HepG2 (cell line): ENCODE measurements around the gene CLDN9. TPM values are rescaled to one million over a fixed set of nuclear protein-coding genes. Genes with fewer than 3 reads are reported as not detected.

Experiments used
- MZF1 ChIP-seq: sonication (generic); formaldehyde crosslinking; IDR thresholded peaks from 2 replicates; pipeline ENCODE4 v1.8.1; 2023; ENCODE audit warnings: mild to moderate bottlenecking, missing genetic modification reagents, borderline replicate concordance
- SALL2 ChIP-seq: sonication (generic); formaldehyde crosslinking; IDR thresholded peaks from 2 replicates; pipeline ENCODE4 v1.8.1; 2023; ENCODE audit warnings: mild to moderate bottlenecking, missing genetic modification reagents, inconsistent platforms
- SMAD9 ChIP-seq: sonication (generic); formaldehyde crosslinking; IDR thresholded peaks from 2 replicates; pipeline ENCODE4 v1.5.1; 2020; ENCODE audit warnings: mild to moderate bottlenecking, missing genetic modification reagents
- TCF12 ChIP-seq, 2 experiments: fragments of 450-650 bp in 1 of 2; sonication (generic) in 1 of 2; formaldehyde crosslinking in 1 of 2; IDR thresholded peaks; 2 replicates each; pipeline versions ENCODE4 v1.6.1 to v1.8.0; 2017 to 2022; ENCODE audit warnings: antibody characterized with exemption in 1 of 2, mild to moderate bottlenecking in 1 of 2, missing genetic modification reagents in 1 of 2, moderate library complexity in 1 of 2
- ZNF33A ChIP-seq: sonication (generic); formaldehyde crosslinking; IDR thresholded peaks from 2 replicates; pipeline ENCODE4 v1.5.1; 2020; ENCODE audit warnings: missing genetic modification reagents, mild to moderate bottlenecking, moderate library complexity, borderline replicate concordance
- ZNF414 ChIP-seq: sonication (generic); formaldehyde crosslinking; IDR thresholded peaks from 2 replicates; pipeline ENCODE4 v1.5.0; 2020; ENCODE audit warnings: missing genetic modification reagents
- ZNF558 ChIP-seq: sonication (generic); formaldehyde crosslinking; IDR thresholded peaks from 2 replicates; pipeline ENCODE4 v1.9.0; 2022; ENCODE audit warnings: mild to moderate bottlenecking, missing genetic modification reagents, borderline replicate concordance
- ZNF687 ChIP-seq: sonication (generic); formaldehyde crosslinking; IDR thresholded peaks from 2 replicates; pipeline ENCODE4 v1.5.1; 2020; ENCODE audit warnings: mild to moderate bottlenecking, missing genetic modification reagents, moderate library complexity
- ZNF768 ChIP-seq: sonication (generic); formaldehyde crosslinking; IDR thresholded peaks from 2 replicates; pipeline ENCODE4 v1.4.0; 2020; ENCODE audit warnings: missing genetic modification reagents
- ZNF777 ChIP-seq: sonication (generic); formaldehyde crosslinking; IDR thresholded peaks from 2 replicates; pipeline ENCODE4 v1.4.0; 2020; ENCODE audit warnings: missing genetic modification reagents
- ZSCAN5A ChIP-seq: sonication (generic); formaldehyde crosslinking; IDR thresholded peaks from 2 replicates; pipeline ENCODE4 v1.8.0; 2022; ENCODE audit warnings: mild to moderate bottlenecking, missing genetic modification reagents, borderline replicate concordance
- polyA plus RNA-seq, 8 experiments: library from polyadenylated mRNA; depleted of rRNA in 3 of 8; stranded (reverse) in 7 of 8; unstranded in 1 of 8; fragments of >200 nt; fragmentation: Illumina TruSeq in 4 of 8; extraction: Trizol in 4 of 8; gene quantifications; 2 replicates each; pipeline versions ENCODE4 v1.2.1 to v1.2.3, GENCODE V29; 2011 to 2016; ENCODE audit warnings: low read depth in 4 of 8, missing spikeins in 1 of 8, mixed read lengths in 1 of 8; ENCODE audit not compliant: insufficient read depth in 1 of 8
- total RNA-seq, 5 experiments: library from RNA; depleted of rRNA; stranded (reverse); fragments of >200 nt; fragmentation: Illumina TruSeq; extraction: Trizol; gene quantifications; 2 replicates each; pipeline ENCODE4 v1.2.3, GENCODE V29; 2016; ENCODE audit warnings: low read depth in 1 of 5
- TF ChIP-seq, protein P1 (sequence below): sonication (generic); formaldehyde crosslinking; conservative IDR thresholded peaks from 2 replicates; pipeline ENCODE4 v1.4.0; 2020; ENCODE audit warnings: missing genetic modification reagents
- TF ChIP-seq, protein P2 (sequence below): sonication (generic); formaldehyde crosslinking; IDR thresholded peaks from 2 replicates; pipeline ENCODE4 v1.4.0; 2020; ENCODE audit warnings: missing genetic modification reagents

The CLDN9 gene
- total and polyA plus RNA-seq, 2 of the 13 experiments (the other 11 are each of a cell fraction or from before 2014, with no cell fraction given), result 0.15 to 0.26 TPM

- TF ChIP-seq ZNF687 (CRISPR knock-in tag) (peak; percentile 33; the same call in 1 of the 2 replicates), SALL2 (CRISPR knock-in tag) (peak; percentile 55; the same call in 1 of the 2 replicates), MZF1 (CRISPR knock-in tag) (no peak), ZSCAN5A (CRISPR knock-in tag) (no peak), ZNF768 (no peak), ZNF33A (CRISPR knock-in tag) (no peak), SMAD9 (CRISPR knock-in tag) (no peak), TCF12 (IDR thresholded peaks at IDR 0.05) (no peak), TCF12 (CRISPR knock-in tag; IDR thresholded peaks at IDR 0.05) (no peak), ZNF558 (peak; percentile 66; the same call in 1 of the 2 replicates), ZNF414 (peak; percentile 88; the same call in 1 of the 2 replicates), ZNF777 (peak; percentile 35; the same call in 1 of the 2 replicates)
- TF ChIP-seq, protein P1, sequence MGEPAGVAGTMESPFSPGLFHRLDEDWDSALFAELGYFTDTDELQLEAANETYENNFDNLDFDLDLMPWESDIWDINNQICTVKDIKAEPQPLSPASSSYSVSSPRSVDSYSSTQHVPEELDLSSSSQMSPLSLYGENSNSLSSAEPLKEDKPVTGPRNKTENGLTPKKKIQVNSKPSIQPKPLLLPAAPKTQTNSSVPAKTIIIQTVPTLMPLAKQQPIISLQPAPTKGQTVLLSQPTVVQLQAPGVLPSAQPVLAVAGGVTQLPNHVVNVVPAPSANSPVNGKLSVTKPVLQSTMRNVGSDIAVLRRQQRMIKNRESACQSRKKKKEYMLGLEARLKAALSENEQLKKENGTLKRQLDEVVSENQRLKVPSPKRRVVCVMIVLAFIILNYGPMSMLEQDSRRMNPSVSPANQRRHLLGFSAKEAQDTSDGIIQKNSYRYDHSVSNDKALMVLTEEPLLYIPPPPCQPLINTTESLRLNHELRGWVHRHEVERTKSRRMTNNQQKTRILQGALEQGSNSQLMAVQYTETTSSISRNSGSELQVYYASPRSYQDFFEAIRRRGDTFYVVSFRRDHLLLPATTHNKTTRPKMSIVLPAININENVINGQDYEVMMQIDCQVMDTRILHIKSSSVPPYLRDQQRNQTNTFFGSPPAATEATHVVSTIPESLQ (CRISPR knock-in tag), result 0 out of 2 replicates have a peak, but pooled peaks have one; percentile 34
- TF ChIP-seq, protein P2, sequence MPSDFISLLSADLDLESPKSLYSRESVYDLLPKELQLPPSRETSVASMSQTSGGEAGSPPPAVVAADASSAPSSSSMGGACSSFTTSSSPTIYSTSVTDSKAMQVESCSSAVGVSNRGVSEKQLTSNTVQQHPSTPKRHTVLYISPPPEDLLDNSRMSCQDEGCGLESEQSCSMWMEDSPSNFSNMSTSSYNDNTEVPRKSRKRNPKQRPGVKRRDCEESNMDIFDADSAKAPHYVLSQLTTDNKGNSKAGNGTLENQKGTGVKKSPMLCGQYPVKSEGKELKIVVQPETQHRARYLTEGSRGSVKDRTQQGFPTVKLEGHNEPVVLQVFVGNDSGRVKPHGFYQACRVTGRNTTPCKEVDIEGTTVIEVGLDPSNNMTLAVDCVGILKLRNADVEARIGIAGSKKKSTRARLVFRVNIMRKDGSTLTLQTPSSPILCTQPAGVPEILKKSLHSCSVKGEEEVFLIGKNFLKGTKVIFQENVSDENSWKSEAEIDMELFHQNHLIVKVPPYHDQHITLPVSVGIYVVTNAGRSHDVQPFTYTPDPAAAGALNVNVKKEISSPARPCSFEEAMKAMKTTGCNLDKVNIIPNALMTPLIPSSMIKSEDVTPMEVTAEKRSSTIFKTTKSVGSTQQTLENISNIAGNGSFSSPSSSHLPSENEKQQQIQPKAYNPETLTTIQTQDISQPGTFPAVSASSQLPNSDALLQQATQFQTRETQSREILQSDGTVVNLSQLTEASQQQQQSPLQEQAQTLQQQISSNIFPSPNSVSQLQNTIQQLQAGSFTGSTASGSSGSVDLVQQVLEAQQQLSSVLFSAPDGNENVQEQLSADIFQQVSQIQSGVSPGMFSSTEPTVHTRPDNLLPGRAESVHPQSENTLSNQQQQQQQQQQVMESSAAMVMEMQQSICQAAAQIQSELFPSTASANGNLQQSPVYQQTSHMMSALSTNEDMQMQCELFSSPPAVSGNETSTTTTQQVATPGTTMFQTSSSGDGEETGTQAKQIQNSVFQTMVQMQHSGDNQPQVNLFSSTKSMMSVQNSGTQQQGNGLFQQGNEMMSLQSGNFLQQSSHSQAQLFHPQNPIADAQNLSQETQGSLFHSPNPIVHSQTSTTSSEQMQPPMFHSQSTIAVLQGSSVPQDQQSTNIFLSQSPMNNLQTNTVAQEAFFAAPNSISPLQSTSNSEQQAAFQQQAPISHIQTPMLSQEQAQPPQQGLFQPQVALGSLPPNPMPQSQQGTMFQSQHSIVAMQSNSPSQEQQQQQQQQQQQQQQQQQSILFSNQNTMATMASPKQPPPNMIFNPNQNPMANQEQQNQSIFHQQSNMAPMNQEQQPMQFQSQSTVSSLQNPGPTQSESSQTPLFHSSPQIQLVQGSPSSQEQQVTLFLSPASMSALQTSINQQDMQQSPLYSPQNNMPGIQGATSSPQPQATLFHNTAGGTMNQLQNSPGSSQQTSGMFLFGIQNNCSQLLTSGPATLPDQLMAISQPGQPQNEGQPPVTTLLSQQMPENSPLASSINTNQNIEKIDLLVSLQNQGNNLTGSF (CRISPR knock-in tag), result 0 out of 2 replicates have a peak, but pooled peaks have one; percentile 35
Observed at GRCh38 chr16:3020247-3020603, 7.5 kb downstream of the CLDN9 start, which contains the start of gene TNFRSF12A (continued).
